ENCODE data around the gene WWOX. TPM values are rescaled to one million over a fixed set of nuclear protein-coding genes. Genes with fewer than 3 reads are reported as not detected.

WWOX gene
- total and polyA plus RNA-seq, 4 donors: 5.4 to 61.5 (median 18.4) TPM

- Histone ChIP-seq H3K27me3 (ENCODE audit: control insufficient read depth in 3 of 3, insufficient read depth in 3 of 3, low read length in 2 of 3) (no peaks in the 10 kb centered on the region), H3K9ac (ENCODE audit: insufficient read depth in 1 of 2, low read length in 2 of 2) (no peak overlapping the region), H3K36me3 (ENCODE audit: control insufficient read depth in 4 of 4, insufficient read depth in 4 of 4, low read length in 4 of 4) (no peaks in the 10 kb centered on the region), H3K4me1 (ENCODE audit: control insufficient read depth in 5 of 5, insufficient read depth in 5 of 5, low read length in 5 of 5) (no peaks in the 10 kb centered on the region), H3K4me3 (no peak overlapping the region), H3K27ac (ENCODE audit: low read depth in 1 of 2, low read length in 1 of 2) (no peak overlapping the region), H3K9me3 (ENCODE audit: control insufficient read depth in 4 of 4, insufficient read depth in 3 of 4, low read length in 3 of 4) (peaks cover 0 to 2% (median 0%) of the 10 kb centered on the region in 4 donors)
- TF ChIP-seq, protein P1, sequence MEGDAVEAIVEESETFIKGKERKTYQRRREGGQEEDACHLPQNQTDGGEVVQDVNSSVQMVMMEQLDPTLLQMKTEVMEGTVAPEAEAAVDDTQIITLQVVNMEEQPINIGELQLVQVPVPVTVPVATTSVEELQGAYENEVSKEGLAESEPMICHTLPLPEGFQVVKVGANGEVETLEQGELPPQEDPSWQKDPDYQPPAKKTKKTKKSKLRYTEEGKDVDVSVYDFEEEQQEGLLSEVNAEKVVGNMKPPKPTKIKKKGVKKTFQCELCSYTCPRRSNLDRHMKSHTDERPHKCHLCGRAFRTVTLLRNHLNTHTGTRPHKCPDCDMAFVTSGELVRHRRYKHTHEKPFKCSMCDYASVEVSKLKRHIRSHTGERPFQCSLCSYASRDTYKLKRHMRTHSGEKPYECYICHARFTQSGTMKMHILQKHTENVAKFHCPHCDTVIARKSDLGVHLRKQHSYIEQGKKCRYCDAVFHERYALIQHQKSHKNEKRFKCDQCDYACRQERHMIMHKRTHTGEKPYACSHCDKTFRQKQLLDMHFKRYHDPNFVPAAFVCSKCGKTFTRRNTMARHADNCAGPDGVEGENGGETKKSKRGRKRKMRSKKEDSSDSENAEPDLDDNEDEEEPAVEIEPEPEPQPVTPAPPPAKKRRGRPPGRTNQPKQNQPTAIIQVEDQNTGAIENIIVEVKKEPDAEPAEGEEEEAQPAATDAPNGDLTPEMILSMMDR (IDR thresholded peaks at IDR 0.05; ENCODE audit: control extremely low read depth, extremely low read depth): no peak
- DNase-seq: no peak
- ATAC-seq (ENCODE audit: insufficient read depth, low FRiP score): no peak
- WGBS, 2 donors: 37 to 39% methylated on average over 7 of the region's 7 CpGs
Measured at GRCh38 chr16:78092758-78093157, 6.7 kb upstream of the WWOX start.

- TF ChIP-seq, protein P1 (IDR thresholded peaks at IDR 0.05; ENCODE audit: control extremely low read depth, extremely low read depth): no peak
- no peak overlapping the region for H3K4me3 ChIP-seq
- DNase-seq (peak in 1 of 3 donors; percentile 46), ATAC-seq (ENCODE audit: insufficient read depth, low FRiP score) (no peak)
- H3K9me3 ChIP-seq (ENCODE audit: control insufficient read depth in 4 of 4, insufficient read depth in 3 of 4, low read length in 3 of 4): peaks cover 0 to 2% (median 0%) of the 10 kb centered on the region in 4 donors
- no peaks in the 10 kb centered on the region for H3K27me3 ChIP-seq (ENCODE audit: control insufficient read depth in 3 of 3, insufficient read depth in 3 of 3, low read length in 2 of 3)
- H3K36me3 ChIP-seq (ENCODE audit: control insufficient read depth in 4 of 4, insufficient read depth in 4 of 4, low read length in 4 of 4): no peaks in the 10 kb centered on the region
- WGBS, 2 donors: 75 to 81% methylated on average over 3 of the region's 3 CpGs
- H3K27ac ChIP-seq (ENCODE audit: low read depth in 1 of 2, low read length in 1 of 2): no peak overlapping the region
- H3K9ac ChIP-seq (ENCODE audit: insufficient read depth in 1 of 2, low read length in 2 of 2): no peak overlapping the region
- peaks cover 0 to 3% (median 0%) of the 10 kb centered on the region in 5 donors for H3K4me1 ChIP-seq (ENCODE audit: control insufficient read depth in 5 of 5, insufficient read depth in 5 of 5, low read length in 5 of 5)
Measured at GRCh38 chr16:78094166-78094565, 5.3 kb upstream of the WWOX start.

DNA sequence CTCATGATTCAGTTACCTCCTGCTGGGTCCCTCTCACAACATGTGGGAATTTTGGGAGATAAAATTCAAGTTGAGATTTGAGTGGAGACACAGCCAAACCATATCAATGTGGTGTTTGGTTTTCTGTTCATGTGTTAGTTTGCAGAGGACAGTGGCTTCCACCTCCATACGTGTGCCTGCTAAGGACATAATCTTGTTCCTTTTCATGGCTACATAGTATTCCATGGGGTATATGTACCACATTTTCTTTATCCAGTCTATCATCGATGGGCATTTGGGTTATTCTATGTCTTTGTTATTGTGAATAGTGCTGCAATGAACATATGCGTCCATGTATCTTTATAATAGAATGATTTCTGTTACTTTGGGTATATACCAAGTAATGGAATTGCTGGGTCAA lies 4.5 kb upstream of the WWOX start:
- ATAC-seq (ENCODE audit: insufficient read depth, low FRiP score) (no peak), DNase-seq (no peak)
- Histone ChIP-seq H3K9ac (ENCODE audit: insufficient read depth in 1 of 2, low read length in 2 of 2) (no peak overlapping the region), H3K4me1 (ENCODE audit: control insufficient read depth in 5 of 5, insufficient read depth in 5 of 5, low read length in 5 of 5) (peaks cover 0 to 3% (median 1%) of the 10 kb centered on the region in 5 donors), H3K27me3 (ENCODE audit: control insufficient read depth in 3 of 3, insufficient read depth in 3 of 3, low read length in 2 of 3) (no peaks in the 10 kb centered on the region), H3K27ac (ENCODE audit: low read depth in 1 of 2, low read length in 1 of 2) (no peak overlapping the region), H3K9me3 (ENCODE audit: control insufficient read depth in 4 of 4, insufficient read depth in 3 of 4, low read length in 3 of 4) (peaks cover 0 to 2% (median 0%) of the 10 kb centered on the region in 4 donors), H3K36me3 (ENCODE audit: control insufficient read depth in 4 of 4, insufficient read depth in 4 of 4, low read length in 4 of 4) (no peaks in the 10 kb centered on the region), H3K4me3 (no peak overlapping the region)
- TF ChIP-seq, protein P1 (IDR thresholded peaks at IDR 0.05; ENCODE audit: control extremely low read depth, extremely low read depth): no peak
- 93 to 94% methylated on average over 3 of the region's 3 CpGs for WGBS, 2 donors

GRCh38 chr16:78096386-78096785 lies 3.1 kb upstream of the WWOX start:
- Histone ChIP-seq H3K4me3 (no peak overlapping the region), H3K27me3 (ENCODE audit: control insufficient read depth in 3 of 3, insufficient read depth in 3 of 3, low read length in 2 of 3) (no peaks in the 10 kb centered on the region), H3K36me3 (ENCODE audit: control insufficient read depth in 4 of 4, insufficient read depth in 4 of 4, low read length in 4 of 4) (no peaks in the 10 kb centered on the region), H3K4me1 (ENCODE audit: control insufficient read depth in 5 of 5, insufficient read depth in 5 of 5, low read length in 5 of 5) (peaks cover 3 to 8% (median 6%) of the 10 kb centered on the region in 5 donors), H3K27ac (ENCODE audit: low read depth in 1 of 2, low read length in 1 of 2) (no peak overlapping the region), H3K9ac (ENCODE audit: insufficient read depth in 1 of 2, low read length in 2 of 2) (no peak overlapping the region), H3K9me3 (ENCODE audit: control insufficient read depth in 4 of 4, insufficient read depth in 3 of 4, low read length in 3 of 4) (peaks cover 0 to 2% (median 0%) of the 10 kb centered on the region in 4 donors)
- DNase-seq (no peak), ATAC-seq (ENCODE audit: insufficient read depth, low FRiP score) (no peak)
- TF ChIP-seq, protein P1 (IDR thresholded peaks at IDR 0.05; ENCODE audit: control extremely low read depth, extremely low read depth): no peak
- WGBS, 2 donors: 78 to 83% methylated on average over 3 of the region's 3 CpGs
